DMS53 (cell line): ENCODE data around the gene DNA2.

Source experiments
- DNase-seq: peaks from one replicate; lab custom pipeline; 2025; lab: John Stamatoyannopoulos, UW

DNA2 gene

GRCh38 chr10:68442971-68443370 is 28.8 kb downstream of the DNA2 start:
- no peak for DNase-seq

DNA sequence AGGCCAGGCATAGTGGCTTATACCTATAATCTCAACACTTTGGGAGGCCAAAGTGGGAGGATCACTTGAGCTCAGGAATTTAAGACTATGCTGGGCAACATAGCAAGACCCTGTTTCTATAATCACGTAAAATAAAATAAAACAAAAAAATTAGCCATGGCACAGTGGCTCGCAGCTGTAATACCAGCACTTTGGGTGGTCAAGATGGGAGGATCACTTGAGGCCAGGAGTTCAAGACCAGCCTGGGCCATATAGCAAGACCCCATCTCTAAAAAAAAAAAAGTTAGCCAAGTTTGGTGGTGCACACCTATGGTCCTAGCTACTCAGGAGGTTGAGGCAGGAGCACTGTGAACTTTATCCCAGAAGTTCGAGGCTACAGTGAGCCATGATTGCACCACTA is 30.9 kb downstream of the DNA2 start:
- DNase-seq: no peak

- no peak for DNase-seq
Observed at GRCh38 chr10:68435803-68436202, 36.0 kb downstream of the DNA2 start.

DNA sequence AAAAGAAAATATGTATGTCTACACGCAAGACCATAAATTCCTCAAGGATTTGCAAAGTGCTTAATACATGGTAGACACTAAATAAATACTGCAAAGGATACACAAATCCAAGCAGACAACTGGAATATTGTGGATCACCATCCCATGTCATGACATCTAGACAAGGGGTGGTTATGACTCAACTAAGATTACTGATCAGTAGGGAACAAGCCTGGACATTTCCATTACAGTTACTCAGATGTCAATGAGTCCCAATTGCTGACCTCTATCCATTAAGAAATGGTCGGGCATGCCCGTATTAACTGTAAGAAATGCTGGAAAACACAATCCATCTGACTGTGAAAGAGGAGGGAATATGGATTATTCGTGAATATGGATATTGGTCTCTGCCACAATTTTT is 37.1 kb downstream of the DNA2 start:
- no peak for DNase-seq

DNA sequence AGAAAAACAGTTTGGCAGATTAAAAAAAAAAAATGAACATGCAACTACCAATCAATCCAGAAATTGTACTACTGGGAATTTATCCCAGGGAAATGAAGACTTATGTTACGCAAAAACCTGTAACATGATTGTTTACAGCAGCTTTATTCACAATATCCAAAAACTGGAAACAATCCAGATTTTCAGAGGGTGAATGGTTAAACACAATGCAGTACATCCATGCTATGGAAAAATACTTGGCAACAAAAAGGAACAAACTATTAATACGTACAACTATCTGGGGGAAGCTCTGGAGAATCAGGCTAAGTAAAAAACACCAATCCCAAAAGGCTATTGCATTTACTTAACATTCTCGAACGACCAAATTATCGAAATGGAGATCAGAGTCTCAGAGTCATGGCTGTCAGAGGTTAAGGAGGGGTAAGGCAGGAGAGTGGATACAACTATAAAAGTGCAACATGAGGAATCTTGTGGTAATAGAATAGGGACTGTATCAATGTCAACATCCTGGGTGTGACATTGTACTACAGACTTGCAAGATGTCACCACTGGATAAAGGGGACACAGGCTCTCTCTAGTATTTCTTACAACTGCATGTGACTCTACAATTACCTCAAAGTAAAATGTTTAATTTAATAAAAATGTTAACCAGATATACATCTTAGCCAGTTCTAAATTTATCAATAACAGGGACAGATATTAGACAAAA is 43.2 kb downstream of the DNA2 start:
- no peak for DNase-seq

DNA sequence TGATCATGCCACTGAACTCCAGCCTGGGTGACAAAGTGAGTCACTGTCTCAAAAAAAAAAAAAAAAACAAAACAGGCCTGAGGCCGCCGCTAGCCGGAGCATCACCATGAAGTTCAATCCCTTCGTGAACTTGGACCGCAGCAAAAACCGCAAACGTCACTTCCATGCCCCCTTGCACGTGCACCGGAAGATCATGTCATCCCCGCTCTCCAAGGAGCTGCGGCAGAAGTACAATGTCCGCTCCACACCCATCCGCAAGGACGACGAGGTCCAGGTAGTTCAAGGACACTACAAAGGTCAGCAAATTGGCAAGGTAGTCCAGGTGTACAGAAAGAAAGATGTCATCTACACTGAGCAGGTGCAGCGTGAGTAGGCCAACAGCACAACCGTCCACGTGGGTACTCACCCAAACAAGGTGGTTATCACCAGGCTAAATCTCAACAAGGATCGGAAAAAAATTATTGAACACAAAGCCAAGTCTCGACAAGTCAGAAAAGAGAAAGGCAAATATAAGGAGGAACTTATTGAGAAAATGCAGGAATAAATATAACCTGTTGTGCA is 47.2 kb downstream of the DNA2 start:
- no peak for DNase-seq

DNA sequence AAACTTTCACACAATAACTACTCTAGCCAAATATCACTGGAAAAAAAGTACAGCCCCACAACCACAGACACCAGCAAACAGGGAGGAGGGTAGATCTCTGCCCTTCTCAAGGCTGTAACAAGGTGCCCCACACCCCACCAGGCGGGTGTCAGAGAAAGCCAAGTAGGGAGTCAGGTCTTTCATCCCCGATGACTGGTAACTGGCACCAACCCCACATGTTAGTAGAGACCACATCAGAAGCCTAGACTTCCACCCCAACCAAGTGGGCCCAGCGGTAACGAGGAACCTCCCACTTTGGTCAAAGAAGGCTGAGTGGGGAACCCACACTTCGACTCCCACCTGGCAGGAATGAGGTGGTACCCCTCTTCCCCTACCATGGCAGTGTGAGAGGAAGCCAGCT is 48.3 kb downstream of the DNA2 start:
- no peak for DNase-seq

- DNase-seq: no peak
Observed at GRCh38 chr10:68419376-68419775, 52.4 kb downstream of the DNA2 start.

- no peak for DNase-seq
Observed at GRCh38 chr10:68408898-68409518, 62.8 kb downstream of the DNA2 start.

- DNase-seq: peak; percentile 90
Observed at GRCh38 chr10:68406815-68407548, 64.8 kb downstream of the DNA2 start, which contains the start of gene RUFY2. RUFY2 (minus strand) TSS chr10:68407277; CDS start chr10:68407189, 88 bp downstream.

- peak; percentile 72 for DNase-seq
Observed at GRCh38 chr10:68406111-68406814, 65.5 kb downstream of the DNA2 start.

DNA sequence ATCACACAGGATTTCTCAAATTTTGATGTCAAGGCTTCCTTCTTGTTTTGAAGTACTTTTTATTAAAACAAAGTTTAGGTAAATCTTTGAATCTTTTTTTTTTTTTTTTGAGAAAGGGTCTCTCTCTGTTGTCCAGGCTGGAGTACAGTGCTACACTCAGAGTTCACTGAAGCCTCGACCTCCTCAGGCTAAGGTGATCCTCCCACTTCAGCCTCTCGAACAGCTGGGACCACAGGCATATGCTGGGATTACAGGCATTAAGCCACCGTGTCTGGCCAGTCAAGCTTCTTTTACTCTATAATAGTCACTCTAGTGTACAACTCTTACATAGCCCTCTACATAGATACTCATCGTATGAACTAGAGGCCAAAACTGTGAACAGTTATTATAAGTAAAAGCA is 68.1 kb downstream of the DNA2 start:
- peak; percentile 15 for DNase-seq

GRCh38 chr10:68402276-68402675 is 69.5 kb downstream of the DNA2 start:
- DNase-seq: no peak

GRCh38 chr10:68397005-68397404 is 74.8 kb downstream of the DNA2 start:
- no peak for DNase-seq

GRCh38 chr10:68385740-68386139 is 86.0 kb downstream of the DNA2 start:
- no peak for DNase-seq

- no peak for DNase-seq
Observed at GRCh38 chr10:68371604-68372003, 100.2 kb downstream of the DNA2 start.

- no peak for DNase-seq
Observed at GRCh38 chr10:68367121-68367520, 104.7 kb downstream of the DNA2 start.

- no peak for DNase-seq
Observed at GRCh38 chr10:68366600-68366999, 105.2 kb downstream of the DNA2 start.

DNA sequence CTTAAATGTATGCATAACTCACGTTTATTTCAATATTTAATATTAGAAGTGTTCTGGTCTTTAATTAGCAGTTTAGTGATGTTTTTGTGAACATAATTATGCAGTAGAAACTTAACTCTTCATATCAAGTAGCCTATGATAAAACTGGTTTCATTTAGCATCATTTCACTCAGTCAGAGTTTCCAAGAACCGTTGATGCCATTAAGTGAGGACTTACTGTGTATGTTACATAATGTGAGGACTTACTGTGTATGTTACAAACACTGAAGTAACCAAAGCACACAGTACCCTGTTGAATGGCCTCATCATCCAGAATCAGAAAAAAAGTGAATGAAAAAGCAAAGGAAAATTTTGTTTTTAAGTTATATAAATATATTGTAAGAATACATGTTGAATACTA is 106.2 kb downstream of the DNA2 start:
- no peak for DNase-seq

DNA sequence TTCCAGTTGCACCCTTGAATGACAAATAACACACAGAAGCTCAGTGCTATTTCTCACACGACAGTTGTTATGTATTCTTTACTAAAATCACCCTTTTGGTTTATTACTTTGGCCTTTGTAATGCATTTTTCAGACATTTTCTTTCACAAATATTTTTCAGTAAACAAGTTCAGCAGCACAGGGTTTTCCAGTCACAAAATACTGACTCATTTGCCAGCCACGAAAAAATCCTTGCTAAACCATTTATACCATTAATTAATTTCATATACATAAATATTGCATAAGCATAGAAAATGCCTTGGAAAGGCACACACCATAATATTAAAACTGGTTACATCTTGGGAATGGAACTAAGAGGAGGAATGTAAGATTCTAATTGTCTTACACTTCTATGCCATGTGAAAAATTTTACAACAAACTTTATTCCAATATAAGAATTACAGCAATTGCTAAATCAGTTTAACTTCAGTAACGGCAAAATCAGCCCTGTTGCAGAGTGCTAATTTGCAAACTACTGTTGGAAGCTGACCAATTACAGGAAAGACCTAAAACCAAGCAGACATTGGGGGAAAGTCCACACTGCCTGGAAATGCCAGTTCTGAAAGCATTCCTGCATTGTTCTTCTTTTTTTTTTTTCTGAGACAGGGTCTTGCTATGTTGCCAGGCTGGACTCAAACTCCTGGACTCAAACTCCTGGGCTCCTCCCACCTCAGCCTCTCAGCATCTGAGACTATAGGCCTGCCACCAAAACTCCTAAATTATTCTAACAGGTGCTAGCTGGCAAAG is 107.5 kb downstream of the DNA2 start:
- DNase-seq: no peak
